ENCODE data around the gene CLTCL1.
"Not testable (repeated sequence)": the region's sequence is repeated elsewhere in the genome, so short reads cannot be mapped to it uniquely, and the experiment has no call there.

Gene CLTCL1

DNA sequence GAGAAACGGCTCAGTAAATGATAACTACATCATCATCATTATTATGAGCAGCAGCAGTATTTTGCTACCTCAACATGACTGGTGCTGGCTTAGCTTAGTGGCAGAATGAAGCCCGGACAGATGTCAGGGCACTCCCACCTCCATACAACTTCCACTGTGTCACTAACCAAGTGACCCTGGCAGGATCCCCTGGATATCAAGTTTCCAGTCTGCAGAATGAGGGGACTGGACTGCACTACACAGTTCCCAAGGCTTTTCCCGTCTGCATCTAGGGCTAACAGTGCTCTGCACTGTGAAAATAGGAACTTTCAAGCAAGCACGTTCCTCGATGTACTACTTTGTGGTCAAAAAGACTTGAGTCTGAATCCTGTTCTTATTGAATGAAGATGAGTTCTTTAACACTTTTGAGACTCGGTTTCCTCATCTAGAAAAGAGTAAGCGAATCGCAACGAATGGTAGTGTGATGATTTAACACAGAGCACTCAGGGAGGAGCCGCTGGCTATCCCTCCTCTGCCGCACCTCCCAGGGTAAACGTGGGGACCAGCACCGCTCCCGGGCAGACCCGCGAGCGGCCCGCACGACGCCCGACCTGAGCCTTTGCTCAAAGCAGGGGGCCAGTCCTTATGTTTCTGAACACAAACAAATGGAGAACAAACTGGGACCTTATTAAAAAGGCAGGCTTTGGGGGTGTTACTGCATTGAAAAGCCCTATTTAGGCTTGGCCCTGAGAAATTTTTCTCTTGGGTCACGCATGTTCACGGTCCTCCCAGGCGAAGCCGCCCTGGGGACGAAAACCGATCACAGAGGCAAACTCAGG is 910 bp downstream of the CLTCL1 start:
- DNase-seq, result no peak

DNA sequence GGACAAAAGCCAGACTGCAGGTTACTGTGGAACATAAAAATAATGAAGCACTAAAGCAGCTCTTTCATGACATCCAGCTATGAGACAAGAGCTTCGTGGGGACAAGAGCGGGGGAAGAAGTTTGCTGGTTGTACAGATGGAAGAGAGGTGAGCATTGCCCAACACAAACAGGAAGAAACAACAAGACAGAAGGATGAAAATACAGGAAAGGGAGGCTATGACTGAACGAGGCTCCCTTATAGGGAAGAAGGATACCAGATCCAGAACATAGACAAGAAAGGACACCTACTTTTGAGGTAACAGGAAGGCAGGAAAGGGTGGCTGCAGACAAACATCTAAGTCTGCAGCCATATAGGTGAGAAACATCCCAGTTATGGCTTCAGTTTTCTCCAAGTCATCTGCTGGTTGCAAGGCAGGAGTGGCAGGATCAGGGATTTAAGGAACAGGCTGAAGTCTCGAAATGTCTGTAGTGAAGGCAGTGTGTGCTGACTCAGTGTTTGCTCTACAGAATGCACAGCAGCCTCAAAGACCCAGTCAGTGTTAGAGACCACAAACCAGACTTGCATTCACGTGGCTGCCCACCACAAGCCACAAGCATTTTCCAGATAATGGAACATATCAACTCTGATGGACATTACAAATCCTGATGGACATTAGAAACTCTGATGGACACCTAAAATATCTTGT is 1.9 kb downstream of the CLTCL1 start:
- DNase-seq, result peak; percentile 83

DNA sequence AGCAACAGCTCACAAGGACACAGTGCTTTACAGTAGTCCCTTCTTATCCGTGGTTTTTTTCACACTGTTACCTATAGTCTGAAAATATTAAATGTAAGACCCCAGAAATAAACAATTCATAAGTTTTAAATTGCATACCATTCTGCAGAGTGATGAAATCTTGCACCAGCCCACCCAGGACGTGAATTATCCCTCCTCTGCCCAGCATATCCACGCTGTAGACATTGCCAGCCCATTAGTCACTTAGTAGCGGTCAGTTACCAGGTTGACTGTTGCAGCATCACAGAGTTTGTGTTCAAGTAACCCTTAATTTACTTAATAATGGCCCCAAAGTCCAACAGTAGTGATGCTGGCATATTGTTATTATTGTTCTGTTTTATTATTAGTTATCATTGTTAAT is 3.6 kb downstream of the CLTCL1 start:
- DNase-seq, result peak; percentile 86

DNA sequence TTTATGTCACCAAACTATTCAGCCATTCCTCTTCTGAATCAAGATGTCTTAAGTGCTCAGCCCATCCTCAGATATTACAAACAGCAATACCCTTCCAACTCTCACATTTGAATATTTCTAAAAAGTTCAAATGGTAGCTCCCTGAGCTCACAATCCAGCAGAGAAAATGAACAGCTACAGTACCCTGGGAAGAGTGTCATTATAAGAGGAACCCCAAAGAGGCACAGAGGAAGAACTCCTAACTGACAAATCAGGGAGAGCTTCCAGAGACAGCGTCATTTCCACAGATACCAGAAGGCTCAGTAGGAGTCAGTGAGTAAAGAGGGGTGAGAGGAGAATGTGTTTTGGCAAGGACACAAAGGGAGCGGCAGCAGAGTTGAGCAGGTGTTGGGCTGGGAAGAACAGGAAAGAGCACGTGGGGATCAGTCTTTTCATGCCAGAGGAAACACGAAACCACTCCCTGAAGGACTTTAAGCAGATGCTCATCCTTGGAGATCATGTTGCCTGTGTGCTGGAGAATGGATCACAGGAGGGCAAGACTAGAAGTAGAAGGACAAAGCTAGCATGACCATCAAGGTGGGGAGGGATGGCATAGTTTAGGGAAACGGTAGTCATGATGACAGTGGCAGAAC is 4.3 kb downstream of the CLTCL1 start:
- DNase-seq, result peak; percentile 66

DNA sequence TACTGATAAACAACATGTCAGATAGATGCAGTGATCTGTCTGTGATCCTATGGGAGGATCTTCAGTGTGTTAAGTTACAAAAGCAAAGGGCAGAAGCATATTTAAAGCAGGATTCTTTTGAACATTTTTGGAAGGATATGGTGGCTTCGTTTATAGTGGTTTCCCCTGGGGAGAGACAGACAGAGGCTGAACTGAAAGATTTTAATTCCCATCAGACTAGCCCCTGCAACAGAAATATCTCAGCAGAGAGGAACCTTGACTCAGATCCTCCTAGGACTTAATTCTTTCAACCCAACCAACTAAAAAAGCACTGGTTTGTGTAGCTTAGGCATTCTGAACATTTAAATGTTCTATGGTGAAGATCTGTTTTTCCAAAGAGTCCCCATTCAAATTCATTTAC is 5.7 kb downstream of the CLTCL1 start:
- DNase-seq, result no peak

DNA sequence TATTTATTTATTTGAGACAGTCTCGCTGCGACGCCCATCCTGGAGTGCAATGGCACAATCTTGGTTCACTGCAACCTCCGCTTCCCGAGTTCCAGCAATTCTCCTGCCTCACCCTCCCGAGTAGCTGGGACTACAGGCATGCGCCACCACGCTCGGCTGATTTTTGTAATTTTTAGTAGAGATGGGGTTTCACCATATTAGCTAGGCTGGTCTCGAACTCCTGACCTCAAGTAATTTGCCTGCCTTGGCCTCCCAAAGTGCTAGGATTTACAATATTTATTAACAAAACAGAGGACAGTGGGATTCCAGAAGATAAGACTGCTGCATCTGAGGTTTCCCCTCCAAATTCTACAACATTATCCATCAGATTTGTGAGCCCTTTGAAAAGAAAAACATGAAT is 12.4 kb downstream of the CLTCL1 start:
- not testable (repeated sequence) for DNase-seq

DNA sequence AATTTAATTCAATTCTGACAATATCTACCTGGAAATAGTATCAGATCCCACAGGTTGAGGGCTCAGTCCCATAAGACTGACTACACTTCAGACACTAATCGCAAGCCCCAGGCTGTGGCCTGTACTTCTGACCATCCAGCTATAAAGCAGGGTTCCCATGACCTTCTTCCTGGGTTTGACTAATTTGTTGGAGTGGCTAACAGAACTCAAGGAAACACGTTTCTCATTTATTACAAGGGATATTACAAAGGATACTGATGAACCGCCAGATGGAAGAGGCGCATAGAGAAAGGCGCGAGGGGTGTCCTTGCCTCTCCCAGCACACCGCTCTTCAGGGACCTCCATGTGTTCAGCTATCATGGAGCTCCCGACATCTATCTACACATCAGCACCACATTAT is 13.7 kb downstream of the CLTCL1 start:
- no peak for DNase-seq

DNA sequence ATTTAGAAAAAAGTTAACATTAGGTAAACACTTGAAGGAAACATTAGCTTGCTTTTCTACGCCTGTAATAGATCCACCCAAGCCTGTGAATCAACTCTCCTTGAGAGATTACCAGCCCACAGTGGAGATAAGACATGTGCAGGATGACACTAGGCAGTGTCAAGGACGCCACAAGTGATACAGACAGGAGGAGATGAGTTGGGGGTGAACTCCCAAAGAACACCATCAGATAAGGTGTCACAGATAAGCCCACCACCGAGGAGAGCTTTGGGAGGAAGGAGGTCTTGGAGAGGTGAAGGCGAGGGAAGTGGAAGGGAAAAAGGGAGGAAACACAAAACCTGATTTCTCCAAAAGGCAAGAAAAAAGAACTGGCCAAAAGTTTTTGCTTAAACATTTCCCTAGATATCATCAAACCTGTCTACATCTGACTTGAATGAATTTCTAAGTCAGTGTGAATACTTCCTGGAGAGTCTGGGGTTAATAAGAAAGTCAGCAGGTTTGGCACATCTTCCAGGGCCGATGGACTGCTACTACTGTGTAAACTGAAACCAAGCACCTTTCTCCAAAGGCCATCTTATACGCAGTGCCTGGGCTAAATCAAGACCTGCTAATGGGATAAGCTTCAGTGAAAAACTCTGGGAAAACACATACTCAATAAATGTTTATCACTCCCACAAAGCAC is 15.5 kb downstream of the CLTCL1 start:
- no peak for DNase-seq

DNA sequence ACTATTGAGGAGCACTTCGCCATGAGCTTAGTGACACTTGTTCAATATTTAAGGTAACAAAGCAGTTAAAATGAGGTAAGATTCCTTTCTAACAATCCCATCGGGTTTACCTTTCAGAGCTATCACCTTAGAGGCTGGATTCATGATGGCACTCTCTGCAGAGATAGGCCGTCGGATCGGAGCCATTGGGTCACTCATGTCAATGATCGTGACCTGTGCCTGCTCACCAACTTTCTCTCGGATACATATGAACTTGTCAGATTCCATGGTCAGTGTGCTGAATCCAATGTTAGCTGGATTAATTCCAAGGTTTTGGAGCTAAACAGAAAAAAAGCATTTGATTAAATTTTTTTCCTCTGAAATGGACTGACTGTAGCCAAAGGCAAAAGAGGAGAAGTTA is 16.0 kb downstream of the CLTCL1 start:
- DNase-seq, result no peak

DNA sequence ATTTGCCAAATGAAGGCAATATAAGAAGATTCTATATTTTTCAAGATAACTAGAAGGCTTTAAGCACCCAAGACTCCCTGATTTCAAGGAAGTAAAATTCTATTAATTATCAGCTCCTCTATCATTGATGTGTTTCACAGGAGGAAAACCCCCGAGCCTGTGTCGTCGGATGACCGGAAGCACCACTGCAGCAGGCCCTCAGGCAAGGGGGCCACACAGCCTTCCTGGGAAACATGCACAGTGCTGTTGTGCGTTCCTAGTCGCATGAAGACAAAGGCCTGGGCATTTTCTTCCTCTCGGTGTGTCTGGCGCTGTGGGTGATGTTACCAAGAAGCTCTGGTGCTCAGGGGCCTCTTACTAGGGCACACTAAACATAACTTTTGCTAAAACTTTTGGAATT is 16.4 kb downstream of the CLTCL1 start:
- no peak for DNase-seq

DNA sequence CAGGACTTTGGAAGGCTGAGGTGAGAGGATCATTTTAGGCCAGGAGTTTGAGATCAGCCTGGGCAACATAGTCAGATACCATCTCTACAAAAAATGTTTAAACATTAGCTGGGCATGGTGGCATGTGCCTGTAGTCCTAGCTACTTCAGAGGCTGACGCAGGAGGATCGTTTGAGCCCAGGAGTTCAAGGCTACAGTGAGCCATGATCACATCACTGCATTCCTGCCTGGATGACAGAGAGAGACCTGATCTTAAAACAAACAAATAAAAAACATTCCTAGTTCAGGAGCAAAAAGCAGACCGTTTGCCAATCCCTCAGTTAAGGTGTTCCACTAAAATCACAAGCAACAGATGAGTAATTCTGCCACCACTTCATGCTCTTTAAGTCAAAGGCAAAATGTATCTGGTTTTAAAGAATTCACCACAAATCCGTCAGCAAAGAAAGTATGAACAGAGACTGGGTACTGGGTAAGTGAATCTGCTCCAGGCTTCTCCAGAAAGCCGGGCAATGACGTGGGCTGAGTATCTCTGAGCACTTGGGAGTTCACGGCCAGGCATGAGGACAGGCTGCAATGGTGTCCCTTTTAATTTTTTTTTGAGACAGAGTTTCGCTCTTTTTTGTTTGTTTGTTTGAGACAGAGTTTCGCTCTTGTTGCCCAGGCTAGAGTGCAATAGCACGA is 19.5 kb downstream of the CLTCL1 start:
- no peak for DNase-seq

DNA sequence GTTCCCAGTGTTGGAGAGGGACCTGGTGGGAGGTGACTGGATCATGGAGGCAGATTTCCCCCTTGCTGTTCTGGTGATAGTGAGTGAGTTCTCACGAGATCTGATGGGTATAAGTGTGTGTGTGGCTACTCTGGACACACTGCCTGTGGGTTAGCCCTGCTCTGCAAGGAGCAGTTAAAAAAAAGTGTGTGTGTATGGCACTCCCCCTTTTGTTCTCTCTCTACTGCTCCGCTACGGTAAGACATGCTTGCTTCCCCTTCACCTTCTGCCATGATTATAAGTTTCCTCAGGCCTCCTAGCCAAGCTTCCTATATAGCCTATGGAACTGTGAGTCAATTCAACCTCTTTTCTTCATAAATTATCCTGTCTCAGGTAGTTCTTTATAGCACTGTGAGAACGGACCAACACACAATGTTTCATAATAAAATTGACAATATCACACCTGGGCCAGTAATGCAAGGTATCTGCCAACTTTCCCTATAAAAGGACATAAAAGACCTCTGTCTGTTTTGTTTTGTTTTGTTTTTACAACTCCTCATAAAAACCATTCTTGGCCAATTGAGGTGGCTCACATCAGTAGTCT is 20.2 kb downstream of the CLTCL1 start:
- no peak for DNase-seq

DNA sequence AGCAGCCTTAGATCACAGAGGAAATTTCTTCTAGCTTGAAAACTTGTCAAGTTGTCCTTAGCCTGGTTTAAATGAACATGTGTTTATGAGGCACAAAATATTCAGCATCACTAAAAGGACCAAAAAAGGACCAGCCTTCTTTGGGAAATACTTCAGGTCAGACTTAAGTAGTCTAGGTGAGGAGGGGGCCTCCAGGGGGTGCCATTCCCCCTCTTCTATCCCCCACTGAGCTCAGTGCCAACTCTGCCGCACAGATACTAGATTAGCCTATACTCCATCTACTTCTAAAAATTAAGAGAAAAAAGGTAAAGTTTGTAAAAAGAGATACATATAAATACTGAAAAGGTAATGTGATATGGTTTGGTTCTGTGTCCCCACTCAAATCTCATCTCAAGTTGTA is 20.6 kb downstream of the CLTCL1 start:
- no peak for DNase-seq

DNA sequence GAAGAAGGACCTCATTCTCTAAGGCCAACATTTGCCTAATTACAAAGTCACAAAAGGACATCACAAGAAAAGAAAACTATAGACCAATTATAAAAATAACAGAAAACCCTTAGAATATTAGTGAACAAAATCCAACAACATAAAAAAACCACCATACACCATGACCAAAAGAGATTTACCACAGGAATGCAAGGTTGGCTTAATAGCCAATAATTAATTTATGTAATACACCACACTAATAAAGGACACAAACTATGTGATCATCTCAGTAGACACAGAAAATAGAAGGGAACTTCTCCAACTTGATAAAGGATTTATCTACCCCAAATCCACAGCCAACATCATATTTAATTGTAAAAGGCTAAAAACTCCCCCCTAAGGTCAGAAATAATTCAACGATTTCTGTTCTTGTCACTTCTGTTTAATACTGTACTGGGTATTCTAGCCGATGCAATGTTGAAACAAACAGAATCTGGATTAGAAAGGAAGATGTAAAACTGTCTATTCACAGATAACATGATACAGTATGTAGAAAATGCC is 24.9 kb downstream of the CLTCL1 start:
- no peak for DNase-seq

DNA sequence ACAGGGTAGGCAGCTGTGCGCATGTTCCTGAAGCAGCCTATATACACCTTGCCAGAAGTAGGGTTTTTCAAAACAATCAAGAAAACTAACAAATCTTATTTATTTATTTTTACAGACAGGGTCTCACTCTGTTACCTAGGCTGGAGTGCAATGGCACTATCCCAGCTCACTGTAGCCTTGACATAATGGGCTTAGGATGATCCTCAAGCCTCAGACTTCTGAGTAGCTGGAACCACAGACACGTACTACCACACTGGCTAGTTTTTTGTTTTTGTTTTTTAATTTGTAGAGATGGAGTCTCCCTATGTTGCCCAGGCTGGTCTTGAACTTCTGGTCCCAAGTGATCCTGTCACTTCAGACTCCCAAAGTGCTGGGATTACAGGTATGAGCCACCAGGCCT is 25.7 kb downstream of the CLTCL1 start:
- no peak for DNase-seq

DNA sequence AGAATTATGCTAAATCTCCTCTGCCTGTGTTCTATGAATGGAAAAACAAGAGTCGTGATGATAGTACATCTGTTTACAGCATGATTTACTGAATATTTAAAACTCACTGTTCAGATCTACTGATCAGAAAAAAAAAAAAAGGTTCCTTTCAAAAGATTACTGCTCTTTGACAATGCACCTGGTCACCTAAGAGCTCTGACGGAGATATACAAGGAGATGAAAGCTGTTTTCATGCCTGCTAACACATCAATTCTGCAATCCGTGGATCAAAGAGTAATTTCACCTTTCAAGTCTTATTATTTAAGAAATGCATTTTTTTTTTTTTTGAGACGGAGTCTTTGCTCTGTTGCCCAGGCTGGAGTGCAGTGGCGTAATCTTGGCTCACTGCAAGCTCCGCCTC is 30.7 kb downstream of the CLTCL1 start:
- DNase-seq, result no peak

DNA sequence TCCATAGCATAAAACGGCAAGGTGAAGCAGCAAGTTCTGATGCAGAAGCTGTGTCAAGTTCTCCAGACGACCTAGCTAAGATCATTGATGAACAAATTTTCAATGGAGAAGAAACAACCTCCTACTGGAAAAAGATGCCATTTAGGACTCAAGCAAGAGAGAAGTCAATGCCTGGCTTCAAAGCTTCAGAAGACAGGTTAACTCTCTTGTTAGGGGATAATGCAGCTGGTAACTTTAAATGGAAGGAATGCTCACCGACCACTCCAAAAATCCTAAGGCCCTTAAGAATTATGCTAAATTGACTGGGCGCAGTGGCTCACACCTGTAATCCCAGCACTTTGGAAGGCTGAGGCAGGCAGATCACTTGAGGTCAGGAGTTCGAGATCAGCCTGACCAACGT is 31.3 kb downstream of the CLTCL1 start:
- no peak for DNase-seq

DNA sequence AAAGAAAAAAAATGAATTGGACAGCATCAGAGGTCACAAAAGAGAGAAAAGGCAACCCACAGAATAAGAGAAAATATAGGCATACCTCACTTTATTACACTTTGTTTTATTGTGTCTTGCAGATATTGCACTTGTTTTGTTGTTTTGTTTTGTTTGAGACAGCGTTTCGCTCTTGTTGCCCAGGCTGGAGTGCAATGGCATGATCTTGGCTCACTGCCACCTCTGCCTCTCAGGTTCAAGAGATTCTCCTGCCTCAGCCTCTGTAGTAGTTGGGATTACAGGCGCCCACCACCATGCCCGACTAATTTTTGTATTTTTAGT is 32.6 kb downstream of the CLTCL1 start:
- not testable (repeated sequence) for DNase-seq

DNA sequence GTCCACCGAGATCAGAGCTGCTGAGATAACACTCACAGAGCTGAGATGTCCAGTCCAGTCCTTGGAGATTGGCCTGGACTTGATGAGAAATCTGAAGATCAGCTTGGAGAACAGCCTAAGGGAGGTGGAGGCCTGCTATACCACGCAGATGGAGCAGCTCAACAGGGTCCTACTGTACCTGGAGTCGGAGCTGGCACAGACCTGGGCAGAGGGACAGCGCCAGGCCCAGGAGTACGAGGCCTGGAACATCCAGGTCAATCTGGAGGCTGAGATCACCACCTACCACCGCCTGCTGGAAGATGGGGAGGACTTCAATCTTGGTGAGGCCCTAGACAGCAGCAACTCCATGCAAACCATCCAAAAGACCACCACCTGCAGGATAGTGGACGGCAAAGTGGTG is 33.1 kb downstream of the CLTCL1 start:
- DNase-seq, result no peak

DNA sequence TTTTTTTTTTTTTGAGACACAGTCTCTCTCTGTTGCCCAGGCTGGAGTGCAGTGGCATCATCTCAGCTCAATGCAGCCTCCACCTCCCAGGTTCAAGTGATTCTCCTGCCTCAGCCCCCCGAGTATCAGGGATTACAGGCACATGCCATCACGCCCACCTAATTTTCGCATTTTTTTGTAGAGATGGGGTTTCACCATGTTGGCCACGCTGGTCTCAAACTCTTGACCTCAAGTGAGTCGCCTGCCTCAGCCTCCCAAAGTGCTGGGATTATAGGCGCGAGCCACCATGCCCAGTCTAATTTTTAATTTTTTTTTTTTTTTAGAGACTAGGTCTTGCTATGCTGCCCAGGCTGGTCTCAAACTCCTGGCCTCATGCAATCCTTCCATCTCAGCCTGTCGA is 35.2 kb downstream of the CLTCL1 start:
- DNase-seq, result not testable (repeated sequence)

DNA sequence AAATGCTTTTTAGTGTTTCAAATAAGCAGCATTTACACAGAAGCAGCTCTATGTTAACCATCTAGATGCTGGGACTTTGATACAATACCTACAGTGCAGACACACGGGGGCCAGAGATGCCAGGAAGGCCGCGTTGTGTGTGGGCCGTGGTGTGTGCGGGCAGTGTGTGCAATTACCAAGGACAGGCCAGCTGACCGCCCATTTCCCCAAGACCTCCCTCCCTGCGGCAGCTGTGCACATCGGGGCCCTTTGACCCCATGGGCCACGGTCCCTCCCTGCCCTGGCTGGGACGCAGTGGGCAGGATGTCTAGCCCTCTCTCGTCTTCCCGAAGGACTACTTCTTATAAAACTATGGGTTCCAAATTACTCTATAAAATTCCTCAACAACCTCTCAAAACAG is 38.4 kb downstream of the CLTCL1 start:
- DNase-seq, result no peak

Measured in fibroblast of skin of abdomen (primary cell).